ENCODE results near the gene COL6A5. TPM values are rescaled to one million over a fixed set of nuclear protein-coding genes. Genes with fewer than 3 reads are reported as not detected.

Gene COL6A5
- total RNA-seq, 1 donor from 2014 or later = not detected

DNA sequence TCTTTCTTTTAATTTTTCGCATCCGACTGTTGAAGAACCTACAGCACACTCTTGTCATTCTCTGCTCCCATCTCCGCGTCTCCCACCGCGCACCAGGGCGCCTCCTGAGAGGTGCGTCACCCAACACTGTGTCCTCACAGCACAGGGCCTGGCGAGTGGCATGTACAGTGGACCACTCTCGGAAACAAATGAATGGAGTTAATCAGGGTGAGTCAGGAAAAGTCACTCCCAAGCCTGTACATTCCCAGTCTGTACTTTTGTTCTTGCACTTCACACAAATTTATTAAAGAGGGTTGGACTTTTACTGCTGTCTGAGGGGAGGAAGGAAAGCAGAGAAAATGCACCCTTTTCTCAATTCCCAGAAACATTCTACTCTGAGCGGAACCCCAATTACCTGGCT, 172.1 kb downstream of the COL6A5 start:
- peak overlapping the region; percentile 36 for H3K27ac ChIP-seq (replicated peaks)
- TF ChIP-seq CTCF (IDR thresholded peaks at IDR 0.05; ENCODE audit: borderline replicate concordance) = no peak

GRCh38 chr3:130519754-130520153, 174.3 kb downstream of the COL6A5 start:
- no peak overlapping the region for H3K4me3 ChIP-seq
- no peak overlapping the region for H3K27ac ChIP-seq (replicated peaks)
- TF ChIP-seq CTCF (IDR thresholded peaks at IDR 0.05; ENCODE audit: borderline replicate concordance) = no peak
- peaks cover 8% of the 10 kb centered on the region for H3K4me1 ChIP-seq
- H3K27me3 ChIP-seq (ENCODE audit: low read depth) = peaks cover 80% of the 10 kb centered on the region
- H3K36me3 ChIP-seq = no peaks in the 10 kb centered on the region
- intact Hi-C loops (cut with micrococcal nuclease) = no loop called here
- no peak for DNase-seq
- no peaks in the 10 kb centered on the region for H3K9me3 ChIP-seq (replicated peaks)

More for the DNA sequence above, 172.1 kb downstream of the COL6A5 start:
- intact Hi-C loops (cut with micrococcal nuclease) = no loop called here
- DNase-seq = no peak
- H3K4me1 ChIP-seq = peaks cover 8% of the 10 kb centered on the region
- no peaks in the 10 kb centered on the region for H3K9me3 ChIP-seq (replicated peaks)
- peaks cover 67% of the 10 kb centered on the region for H3K27me3 ChIP-seq (ENCODE audit: low read depth)
- H3K36me3 ChIP-seq = no peaks in the 10 kb centered on the region
- H3K4me3 ChIP-seq = peak overlapping the region; percentile 59

GRCh38 chr3:130522399-130522798, 176.9 kb downstream of the COL6A5 start:
- no peak for TF ChIP-seq CTCF (IDR thresholded peaks at IDR 0.05; ENCODE audit: borderline replicate concordance)
- Histone ChIP-seq H3K4me1 (no peaks in the 10 kb centered on the region), H3K27me3 (ENCODE audit: low read depth) (peaks cover 54% of the 10 kb centered on the region), H3K27ac (replicated peaks) (no peak overlapping the region), H3K9me3 (replicated peaks) (no peaks in the 10 kb centered on the region), H3K36me3 (no peaks in the 10 kb centered on the region), H3K4me3 (no peak overlapping the region)
- DNase-seq = no peak
- intact Hi-C loops (cut with micrococcal nuclease) = no loop called here

DNA sequence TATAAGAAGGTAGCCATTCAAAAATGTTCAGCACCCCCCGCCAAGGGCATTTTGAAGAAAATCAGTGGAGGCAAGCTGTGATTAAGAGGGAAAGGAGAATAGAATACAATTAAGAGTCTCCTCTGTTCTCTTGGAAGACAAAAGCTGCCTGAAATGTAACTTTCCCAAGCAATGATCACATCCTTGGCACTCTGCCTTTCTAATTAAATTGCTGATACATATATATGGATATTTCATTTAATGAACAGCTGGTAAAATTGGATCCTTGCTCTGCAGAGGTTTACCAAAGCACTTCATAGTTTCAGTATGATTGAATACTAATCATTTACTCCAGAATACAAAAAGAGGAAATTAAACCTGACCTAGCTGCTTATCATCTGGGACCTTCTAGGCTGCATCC, 182.0 kb downstream of the COL6A5 start:
- Histone ChIP-seq H3K27ac (replicated peaks) (no peak overlapping the region), H3K27me3 (ENCODE audit: low read depth) (peaks cover 24% of the 10 kb centered on the region), H3K36me3 (no peaks in the 10 kb centered on the region), H3K4me1 (no peaks in the 10 kb centered on the region), H3K4me3 (no peak overlapping the region), H3K9me3 (replicated peaks) (no peaks in the 10 kb centered on the region)
- DNase-seq = no peak
- intact Hi-C loops (cut with micrococcal nuclease) = no loop called here
- no peak for TF ChIP-seq CTCF (IDR thresholded peaks at IDR 0.05; ENCODE audit: borderline replicate concordance)

DNA sequence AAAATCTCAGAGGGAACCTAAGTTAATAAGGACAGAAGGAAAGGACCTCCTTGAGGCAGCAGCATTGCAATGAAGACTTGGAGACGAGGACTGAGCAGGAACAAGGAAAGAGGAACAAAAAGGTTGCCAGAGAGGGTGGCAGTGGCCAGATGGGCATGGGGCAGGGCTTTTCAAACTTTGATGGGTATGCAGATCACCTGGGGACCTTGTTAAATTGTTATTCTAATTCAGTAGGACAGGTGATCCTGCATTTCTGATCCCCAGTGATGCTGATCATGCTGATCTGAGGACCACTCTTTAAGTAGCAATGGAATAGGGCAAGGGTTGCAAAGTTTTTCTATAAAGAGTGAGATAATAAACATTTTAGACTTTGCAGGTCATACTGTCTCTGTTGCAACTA, 182.6 kb downstream of the COL6A5 start:
- TF ChIP-seq CTCF (IDR thresholded peaks at IDR 0.05; ENCODE audit: borderline replicate concordance) = no peak
- Histone ChIP-seq H3K27ac (replicated peaks) (no peak overlapping the region), H3K4me1 (no peaks in the 10 kb centered on the region), H3K9me3 (replicated peaks) (no peaks in the 10 kb centered on the region), H3K27me3 (ENCODE audit: low read depth) (peaks cover 17% of the 10 kb centered on the region), H3K36me3 (no peaks in the 10 kb centered on the region), H3K4me3 (no peak overlapping the region)
- intact Hi-C loops (cut with micrococcal nuclease) = no loop called here
- DNase-seq = no peak

Data from left ventricle myocardium inferior (tissue), 1 donor.